GM19035 (cell line): ENCODE measurements around the gene PRKCH.

Experiments used
- ATAC-seq: cut with Tn5 transposase; IDR thresholded peaks from one replicate; pipeline ENCODE4 v1.9.1; 2021; ENCODE audit not compliant: unreplicated experiment

Gene PRKCH

DNA sequence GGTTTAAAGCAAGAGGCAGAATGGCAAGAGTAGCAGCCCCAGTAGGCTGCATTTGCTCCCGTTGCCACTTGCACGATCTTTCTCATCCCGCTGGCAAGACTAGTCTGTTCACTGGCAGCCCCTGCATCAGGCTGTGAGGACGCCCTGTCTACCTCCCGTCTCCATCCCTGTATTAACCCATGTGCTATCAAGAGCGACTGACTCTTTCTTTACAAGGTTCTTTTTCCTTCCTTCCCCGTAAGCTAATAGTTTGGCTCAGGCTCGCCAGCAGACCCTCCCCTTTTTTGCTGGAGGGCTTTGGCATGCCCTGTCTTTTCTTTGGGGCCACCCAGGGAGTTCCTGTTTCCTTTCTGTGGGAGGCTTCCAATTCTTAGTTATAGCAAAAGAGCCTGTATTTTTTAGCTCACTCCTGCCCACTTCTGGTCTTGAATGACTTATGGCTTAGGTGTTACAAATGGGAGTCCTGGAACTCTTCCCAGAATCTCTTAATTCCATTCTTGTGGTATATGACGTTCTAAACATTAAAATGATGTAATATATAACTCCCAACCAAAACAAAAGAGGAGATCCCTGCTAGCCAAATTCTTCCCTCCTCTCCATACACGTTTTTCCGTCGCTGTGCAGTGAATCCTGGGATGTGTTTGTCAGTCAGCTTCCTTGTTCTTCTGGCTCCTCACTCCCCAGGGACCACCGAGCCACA is 149.0 kb downstream of the PRKCH start:
- no peak for ATAC-seq

DNA sequence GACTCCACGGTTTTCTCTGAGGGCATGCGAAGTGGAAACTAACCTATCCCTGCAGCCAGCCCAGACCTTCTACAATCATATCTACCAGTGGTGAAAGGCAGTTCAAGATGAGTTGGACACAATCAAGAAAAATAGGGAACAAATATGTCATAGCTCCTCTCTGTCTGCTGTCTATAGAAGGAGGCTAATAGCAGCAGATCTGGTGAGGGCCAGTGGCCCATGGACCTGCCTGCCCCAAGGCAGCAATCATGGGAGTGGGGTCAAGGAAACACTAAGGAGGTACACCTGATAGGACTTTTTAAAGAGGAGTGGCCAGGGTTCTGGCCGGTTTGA is 149.5 kb downstream of the PRKCH start:
- ATAC-seq = no peak

DNA sequence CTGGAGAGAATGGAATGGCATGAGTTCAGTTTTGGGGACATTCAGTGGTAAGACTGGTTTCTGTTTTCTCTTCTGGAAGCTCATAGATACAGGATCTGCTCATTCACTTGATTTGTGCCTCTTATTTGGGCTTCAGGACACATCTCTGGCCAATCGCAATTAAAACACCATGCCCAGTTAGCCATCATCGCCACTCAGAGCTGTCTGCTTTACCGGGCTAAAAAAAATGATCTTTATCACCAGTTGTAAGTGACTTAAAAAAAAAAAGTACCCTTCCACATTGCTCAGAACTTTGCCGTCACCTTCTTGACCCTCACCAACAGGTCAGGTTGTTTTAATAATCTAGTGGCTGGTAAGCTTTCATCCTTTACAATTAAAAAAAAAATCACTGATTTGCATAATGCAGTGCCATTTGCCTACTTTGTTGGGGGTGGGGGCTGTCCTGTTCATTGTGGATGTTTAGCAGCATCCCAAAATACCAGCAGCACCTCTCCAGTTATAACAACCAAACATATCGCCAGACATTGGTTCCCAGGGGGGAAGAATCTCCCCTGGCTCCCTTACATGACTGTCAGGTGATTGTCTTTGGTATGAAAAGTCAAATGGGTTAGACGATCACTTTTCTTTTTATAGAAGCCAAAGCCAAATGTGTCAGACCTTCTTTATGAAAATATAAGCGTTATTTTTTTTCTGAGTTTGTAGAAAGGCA is 150.1 kb downstream of the PRKCH start:
- no peak for ATAC-seq

DNA sequence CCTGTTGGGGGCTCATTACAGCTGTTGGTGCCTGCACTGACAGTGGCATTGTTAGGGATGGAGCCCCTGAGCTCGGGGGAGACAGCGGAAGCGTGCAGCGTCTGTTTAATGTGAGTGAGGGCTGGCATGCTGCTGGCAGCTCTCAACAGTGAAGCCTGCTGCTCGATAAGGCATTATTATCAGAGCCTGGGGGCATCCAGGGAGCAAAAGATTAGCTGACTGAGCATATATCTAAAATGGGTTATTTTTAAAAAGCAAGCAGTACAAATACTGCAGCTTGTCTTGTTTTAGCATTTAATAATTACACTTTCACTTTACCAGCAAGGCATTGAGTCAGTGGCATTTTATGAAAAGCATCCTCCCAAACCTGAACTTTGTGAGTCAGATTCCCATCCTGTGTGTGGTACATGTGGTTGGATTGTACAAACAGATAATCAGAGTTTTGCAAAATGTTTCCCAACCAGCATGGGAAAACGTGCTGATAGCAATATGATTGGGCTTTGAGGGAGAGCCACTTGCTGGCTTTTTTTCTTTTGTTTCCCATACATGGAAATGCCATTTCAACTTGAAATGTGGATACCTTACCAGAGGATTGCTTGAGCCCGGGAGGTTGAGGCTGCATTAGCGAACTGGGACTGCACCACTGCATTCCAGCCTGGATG is 150.8 kb downstream of the PRKCH start:
- ATAC-seq = no peak

DNA sequence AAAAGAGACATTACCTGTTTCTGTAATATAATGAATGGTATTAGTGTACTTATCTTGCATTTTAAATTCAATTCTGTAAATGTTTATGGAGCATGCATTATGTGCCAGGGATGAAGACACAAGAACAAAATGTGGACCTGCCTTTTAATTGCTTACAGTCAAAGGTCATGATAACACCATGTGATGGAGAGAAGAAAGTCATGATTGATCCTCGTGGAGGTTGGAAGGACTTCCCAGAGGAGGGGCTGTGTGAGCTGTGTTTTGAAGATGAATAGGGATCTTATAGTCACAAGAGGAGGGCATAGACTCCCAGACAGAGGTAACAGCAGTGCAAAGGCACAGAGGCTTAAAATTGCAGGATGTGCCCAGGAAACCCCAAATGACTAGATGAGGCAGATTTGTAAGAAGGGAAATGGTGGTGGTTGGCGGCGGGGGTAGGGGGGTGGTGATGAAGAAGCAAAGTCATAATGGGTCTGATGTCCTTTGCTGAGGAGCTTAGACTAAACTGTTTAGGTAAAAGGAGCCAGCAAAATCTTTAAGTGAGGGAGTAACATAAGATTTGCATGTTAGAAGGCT is 151.5 kb downstream of the PRKCH start:
- ATAC-seq = no peak

DNA sequence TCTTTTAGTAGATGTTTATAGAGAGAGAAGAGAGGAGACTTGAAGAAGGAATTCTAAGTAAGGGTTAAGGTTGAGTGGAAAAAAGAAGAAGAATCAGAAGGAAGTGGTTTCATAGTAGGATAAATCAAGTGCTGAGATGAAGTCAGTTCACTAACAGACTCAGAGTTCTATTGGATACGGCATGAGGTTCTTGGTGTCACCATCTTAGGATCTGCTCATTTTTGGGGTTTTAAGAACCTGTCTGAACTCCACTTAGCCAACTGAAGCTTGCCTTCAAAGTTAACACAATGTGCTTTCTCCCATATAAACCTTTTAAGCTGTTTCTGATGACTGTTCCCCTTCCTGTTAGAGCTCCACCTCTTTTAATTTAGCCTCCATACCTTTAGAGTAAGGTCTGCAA is 152.6 kb downstream of the PRKCH start:
- ATAC-seq = no peak

DNA sequence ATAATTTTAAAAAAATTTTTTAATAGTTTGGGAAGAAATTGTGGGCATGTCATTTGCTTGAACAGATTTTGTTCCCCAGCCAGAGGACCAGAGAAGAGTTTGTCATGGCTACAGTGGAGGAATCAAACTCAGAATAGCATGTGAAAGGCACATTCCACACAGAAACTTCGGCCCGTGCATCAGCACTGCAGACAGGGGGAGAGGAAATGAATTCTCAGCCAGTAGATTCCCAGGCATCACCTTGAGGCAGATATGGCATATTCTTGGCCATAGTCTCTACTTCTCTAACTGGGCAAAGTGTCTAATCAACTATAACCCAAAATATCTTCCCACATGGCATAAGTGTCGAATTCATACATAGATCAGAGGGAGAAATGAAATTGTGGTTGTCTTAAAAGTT is 153.3 kb downstream of the PRKCH start:
- no peak for ATAC-seq

DNA sequence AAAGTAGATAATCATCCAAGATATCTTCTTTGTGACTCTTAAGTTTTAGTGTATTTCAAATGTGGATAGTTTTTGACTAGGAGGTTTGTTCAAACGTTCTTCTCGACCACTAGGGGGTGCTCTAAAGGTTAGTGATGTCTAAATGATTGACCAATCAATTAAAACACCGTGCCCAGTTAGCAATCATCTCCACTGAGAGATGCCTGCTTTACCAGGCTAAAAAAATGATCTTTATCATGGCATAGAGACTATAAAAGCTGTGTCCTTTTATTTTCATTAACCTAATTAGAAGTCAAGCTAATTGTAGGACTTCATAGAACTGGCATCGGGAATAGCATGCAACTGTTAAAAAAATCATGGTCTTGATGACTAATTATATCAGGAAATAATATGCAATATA is 153.9 kb downstream of the PRKCH start:
- no peak for ATAC-seq

DNA sequence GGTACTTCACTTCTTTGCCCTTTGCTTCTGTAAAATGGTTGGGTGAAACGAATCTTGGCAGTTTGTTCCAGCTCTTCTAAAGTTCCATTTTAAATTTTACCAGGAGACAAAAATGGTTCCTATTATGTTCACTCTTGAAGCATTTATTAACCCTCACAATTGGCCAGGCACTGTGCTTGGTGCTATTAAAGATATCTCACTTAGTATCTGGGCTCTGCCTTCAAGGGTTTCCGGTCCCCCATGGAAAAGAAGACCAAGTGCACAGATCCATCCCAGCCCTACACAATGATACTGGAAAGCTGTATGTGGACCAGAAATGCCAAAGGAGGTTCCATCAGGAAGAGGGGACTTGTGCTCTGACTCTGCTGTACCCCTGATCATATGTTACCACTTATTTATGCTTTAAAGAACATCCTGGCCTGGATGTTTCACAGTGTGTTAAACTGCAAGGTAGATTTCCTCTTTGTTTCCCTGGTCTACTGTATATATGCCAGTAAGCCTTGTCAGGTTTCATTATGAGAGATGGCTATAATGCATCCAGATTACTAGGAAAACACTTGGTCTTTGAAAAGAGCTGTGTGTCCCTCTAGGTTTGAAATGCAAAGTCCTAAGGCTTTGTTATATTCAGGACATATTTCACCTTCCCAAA is 154.8 kb downstream of the PRKCH start:
- no peak for ATAC-seq

DNA sequence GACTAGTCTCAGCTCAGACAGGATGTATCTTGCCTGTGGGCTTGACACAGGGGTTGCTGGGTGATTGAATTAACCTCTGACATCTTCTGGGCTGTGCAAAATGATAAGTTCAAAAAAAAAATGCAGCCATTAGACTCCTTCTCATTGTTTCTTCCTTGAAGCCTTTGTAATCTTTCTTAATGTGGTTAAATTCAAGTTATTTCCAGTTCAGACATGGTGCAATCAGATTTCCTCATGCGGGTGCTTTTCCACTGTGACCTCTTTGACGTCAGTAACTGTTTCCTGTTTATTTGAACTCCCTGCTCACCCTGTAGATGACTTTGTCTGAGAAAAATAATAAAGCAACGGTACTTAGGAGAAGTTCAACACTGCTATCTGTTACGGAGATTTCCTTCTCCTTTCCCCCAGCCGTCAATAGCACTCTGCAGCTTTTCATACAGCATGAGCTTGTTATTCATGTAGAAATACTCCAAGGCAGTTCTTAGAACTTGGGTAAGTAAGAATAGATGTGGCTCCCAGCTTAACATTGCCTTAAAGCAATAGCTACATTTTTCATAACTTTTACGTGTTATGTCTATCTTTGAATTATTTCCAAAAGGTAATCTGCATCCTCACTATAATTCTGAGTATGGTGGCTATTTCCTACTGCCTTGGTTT is 155.5 kb downstream of the PRKCH start:
- ATAC-seq = no peak

DNA sequence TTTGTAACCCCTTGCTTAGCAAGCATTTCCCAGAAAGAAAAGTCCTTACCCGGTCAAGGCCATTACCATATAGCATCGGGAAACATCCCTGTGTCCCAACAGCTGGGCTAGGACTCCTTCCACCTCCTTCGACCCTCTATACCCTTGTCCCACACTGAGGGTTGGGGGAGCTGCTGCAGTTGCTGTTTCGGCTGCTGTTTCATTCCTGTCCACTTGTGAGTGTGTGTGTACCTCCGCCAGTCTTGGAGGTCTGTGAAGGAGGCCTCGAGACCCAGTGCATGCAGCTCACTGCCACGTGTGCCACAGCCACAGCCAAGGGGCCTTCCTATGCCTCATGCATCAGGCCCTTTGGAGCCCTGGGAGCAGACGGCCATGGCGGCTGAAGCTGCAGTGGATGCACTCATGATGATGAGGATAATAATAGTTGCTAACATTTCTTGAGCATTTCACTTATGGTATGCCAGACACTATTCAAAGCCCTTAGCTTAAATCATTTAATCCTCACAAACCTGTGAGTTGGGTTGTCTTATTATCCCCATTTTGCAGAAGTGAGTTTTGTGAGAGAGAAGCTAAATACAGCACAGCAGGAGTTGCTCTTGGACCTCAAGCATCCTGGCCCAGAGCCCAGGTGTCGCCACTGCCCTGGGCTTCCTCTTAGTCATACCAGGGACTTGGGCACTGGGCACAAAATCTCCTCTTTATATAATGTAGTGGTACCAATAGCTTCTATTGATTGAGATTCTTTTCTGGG is 156.5 kb downstream of the PRKCH start:
- ATAC-seq = no peak

DNA sequence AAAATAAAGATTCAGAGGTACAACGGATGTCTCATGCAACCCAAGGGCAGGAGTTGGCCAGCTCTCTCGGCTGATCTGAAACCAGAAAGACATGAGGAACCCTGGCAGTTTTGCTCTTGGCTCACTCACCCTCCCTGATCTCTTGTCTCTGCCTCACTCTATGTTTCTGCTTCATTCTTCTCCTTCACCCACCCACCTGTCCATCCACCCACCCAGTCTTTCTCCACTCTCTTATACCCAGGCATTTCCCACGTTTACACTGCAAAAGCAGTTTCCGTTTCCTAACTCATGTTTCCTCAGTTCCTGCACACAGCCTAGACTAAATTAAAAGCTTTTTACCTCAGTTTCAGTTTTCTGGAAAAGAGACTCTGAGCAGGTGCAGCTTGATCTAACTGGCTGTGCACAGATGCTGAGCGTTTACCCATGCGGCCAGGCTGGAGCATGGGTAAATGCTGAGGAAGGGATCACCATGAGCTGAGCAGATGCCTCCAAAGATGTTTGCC is 157.6 kb downstream of the PRKCH start:
- peak; percentile 56 for ATAC-seq

DNA sequence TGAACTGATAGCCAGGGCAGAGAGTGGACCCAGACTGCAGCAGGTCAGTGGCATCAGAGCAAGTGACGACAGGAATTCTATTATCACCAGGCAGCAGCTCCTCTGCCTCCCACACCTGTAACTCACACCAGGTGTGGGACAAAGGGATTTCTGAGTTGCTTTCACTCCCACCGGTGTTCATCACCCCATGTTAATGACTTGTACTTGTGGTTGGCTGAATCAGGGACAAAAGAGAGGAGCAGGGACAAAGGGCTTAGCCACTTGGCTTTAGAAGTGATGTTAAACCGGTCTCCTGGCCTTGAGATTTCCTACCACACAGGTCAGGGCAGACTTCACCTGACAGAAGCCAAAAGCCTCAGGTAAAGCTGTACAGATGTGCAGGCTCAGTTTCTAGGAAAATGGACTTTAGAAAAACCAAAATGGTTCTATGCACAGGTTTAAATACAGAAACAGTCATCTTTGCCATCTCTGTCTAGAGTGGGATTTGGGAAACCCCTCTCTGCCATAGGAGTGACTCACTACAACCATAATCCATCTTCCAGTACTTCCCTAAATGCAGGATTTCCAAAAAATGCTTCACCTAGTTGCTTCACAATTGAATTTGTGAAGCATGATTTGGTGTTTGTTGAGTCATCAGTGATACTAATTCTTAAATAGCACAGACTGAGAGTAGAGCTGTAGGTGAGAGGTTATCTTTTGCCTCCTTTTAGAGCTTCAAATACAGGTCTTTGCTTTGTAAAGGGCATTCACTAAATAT is 158.5 kb downstream of the PRKCH start:
- no peak for ATAC-seq

DNA sequence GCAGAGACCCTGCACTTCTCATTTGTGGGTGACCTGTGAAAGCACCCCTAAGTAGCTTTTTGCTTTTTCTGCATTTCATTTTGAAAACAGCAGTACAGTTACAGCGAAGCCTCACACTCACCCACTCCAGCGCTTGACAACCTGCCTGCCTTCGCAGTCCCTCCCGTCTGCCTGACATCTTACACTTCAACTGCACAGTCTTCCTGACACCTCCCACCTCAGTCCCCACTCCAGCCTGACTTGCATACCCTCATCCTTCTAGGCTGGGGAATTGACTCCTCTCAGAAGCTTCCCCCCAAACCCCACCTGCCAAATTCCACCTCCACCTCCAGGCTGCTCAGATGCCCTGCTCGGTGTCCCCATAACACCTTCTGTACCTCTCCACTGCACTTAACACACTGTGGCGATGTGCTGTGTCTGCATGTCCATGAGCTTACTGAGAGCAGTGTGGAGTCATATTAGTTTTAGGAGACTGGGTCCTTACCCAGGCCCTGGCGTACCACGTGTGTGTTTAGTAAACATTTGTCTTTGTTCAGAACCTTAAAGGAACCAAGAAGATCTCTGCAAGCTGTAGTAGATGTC is 159.4 kb downstream of the PRKCH start:
- no peak for ATAC-seq

DNA sequence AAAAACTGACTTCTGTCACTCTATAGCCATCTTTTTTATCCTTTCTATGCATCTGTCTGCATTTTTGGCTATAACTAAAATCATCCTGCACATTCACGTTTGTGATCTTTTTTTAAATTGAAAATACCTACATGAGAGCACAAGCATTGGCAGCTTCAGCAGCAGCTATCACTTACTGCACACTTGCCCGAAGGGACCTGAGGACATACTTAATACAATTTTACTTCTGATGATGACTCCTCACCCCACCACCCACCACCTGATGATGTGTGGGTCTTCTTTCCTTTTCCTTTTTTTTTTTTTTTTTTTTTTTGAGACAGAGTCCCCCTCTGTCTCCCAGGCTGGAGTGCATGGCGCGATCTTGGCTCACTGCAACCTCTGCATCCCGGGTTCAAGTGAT is 160.3 kb downstream of the PRKCH start:
- ATAC-seq = no peak

DNA sequence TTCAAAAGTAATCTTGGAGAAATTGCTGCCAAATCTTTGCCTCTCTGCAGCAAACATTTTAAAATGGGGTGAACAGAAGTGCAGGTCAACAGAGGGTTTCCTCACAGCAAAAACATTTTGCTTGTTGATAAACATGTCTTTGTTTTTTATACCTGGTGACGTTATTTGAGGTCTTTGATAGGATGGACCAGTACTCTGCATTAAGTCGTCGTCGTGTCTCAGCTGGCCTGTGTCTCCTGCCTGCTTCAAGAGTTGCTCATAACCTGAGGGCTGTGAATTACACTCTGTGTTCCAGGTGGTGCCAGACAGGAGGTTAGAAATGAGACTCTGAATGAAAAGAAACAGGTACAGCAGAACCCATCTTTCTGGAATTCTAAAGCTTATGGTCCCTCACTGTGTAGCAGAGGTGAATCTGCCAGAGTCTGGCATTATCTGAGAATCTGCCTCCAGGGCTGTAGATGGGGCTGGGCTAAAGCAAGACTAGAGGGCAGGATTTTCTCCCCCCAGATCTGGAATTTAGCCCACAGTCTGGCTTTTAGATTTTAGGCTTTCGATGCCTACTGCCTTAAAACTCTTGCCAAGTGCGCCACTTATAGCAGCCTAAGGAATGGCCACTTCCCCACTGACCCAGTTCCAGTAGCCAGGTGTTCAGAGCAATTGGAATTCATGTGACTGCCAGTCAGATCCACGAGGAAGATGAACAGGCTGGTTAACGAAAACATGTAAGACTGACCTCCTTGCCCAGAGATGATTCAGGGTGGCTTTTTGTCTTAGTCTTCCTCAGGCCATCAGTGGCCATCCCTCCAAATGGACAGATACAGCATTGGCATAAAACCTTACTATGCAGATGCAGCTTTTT is 161.2 kb downstream of the PRKCH start:
- ATAC-seq = no peak

DNA sequence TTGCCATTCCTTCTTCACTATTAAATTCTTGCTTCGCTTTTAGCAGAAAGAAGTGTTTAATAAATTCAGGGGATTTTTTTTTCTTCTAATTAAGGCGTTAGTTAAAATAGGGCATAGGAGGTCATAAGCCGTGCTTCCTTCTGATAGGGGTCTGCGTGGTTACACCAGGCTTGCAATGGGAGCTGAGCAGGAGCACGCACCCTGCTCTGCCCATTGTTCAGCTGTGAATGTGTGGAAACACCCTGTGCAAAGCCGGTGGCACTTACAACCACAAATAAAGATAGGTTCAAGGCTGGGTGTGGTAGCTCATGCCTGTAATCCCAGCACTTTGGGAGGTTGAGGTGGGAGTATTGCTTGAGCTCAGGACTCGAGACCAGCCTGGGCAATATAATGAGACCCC is 162.1 kb downstream of the PRKCH start:
- ATAC-seq = no peak

DNA sequence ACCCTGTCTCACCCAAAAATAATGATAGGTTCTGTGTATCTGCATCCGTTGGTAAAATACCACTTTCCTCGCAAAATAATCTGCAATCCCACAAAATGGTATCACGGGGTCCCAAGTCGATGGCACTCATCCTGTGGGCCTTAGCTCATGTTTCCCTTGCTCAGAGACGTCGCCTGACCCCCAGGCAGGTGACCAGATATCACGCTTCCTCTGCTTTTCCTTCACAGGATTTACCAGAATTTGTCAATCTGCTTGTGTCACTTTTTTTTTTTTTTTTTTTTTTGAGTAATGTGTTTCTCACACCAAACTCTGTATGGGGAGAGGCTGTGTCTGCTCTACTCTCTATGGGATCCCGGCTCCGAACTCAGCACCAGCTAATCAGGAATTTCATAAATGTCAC is 162.7 kb downstream of the PRKCH start:
- no peak for ATAC-seq
